NCI-H2029 (cell line): ENCODE results near the gene SMIM1.

Experiments
- DNase-seq: peaks from one replicate; lab custom pipeline; 2025; lab: John Stamatoyannopoulos, UW

SMIM1 gene

DNA sequence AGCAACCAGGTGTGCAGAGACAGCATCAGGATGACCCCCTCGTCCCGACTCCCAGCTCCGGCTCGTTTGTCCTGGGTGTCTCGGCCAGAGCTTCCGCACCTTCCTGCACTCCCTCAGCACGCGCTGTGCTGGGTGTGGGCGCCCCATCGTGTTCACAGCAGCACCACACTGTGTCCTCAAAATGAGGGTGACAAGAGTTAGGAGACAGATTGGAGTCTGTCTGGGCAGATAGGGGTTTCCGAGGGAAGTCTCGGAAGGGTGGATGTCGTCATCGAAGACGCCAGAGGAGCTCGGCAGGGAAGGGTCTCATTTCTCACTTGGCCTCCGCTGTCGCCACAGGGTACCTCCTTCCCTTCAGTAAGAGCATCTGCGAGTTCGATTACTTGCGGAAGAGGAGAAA, 16.2 kb upstream of the SMIM1 start:
- DNase-seq: no peak

DNA sequence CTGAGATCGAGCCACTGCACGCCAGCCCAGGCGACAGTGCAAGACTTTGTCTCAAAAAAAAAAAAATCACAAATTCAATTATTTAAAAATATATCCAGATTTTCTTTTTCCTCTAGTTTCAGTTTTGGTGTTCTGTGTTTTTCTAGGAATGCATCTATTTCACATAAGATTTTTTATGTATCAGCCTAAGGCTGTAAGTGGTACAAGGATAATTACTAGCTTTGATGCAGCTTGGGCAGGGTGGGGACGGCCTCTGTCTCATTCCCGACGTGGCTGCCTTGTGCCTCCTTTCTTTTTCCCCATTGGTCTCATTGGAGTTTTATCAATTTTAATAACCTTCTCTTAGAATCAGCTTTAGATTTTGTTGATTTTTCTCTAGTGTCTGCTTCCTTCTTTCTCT, 13.4 kb upstream of the SMIM1 start:
- DNase-seq: no peak

DNA sequence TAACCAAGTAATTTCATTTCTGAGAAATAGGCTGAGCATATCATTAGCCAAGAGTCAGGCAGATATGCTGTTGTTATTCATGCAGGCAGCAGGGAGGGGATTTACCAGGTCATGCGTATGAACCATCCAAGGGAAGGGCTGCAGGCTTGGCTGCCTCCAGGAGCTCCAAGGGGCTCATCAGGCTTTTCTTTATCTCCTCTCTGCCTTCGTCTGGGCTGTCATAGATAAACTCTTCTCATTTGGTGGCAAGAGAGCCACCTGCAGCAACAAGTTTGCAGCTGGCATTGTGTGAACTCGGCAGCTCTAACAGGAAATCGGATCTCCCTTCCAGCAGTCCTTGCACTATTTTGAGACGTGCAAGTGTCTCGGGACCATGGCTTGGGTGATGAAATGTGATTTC, 12.8 kb upstream of the SMIM1 start:
- DNase-seq: no peak

DNA sequence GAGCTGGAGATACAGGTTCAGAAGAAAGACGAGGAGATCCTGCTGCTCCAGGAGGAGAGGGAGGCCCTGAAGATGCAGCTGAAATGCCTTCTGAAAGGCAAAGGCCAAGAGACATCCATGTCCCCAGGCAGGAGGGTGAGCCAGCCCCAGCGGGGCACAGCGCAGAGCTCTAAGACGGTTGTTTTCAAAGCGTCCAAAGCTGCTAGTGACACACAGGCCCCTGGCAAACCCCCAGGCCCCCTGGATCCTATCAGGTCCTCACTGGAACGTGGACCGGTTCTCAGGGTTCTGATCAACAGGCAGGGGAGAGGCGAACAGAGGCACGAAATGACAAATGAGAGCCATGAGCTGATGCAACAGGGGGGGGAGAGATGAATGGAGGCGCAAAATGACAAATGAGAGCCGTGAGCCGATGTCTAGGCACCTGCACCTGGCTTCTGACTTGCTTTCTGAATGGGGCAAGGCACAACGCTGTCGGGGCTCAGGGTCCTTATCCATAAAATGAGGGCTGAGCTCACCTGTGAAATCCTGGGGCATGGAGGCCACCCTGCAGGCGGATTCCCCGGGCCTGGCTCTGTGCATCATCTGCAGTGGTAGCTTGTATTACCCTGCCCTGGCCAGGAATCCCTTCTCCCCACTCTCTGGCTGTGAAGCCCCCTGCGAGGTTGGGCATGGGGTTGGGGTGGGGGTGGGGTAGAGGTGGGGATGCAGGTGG, 11.1 kb upstream of the SMIM1 start:
- DNase-seq: no peak

DNA sequence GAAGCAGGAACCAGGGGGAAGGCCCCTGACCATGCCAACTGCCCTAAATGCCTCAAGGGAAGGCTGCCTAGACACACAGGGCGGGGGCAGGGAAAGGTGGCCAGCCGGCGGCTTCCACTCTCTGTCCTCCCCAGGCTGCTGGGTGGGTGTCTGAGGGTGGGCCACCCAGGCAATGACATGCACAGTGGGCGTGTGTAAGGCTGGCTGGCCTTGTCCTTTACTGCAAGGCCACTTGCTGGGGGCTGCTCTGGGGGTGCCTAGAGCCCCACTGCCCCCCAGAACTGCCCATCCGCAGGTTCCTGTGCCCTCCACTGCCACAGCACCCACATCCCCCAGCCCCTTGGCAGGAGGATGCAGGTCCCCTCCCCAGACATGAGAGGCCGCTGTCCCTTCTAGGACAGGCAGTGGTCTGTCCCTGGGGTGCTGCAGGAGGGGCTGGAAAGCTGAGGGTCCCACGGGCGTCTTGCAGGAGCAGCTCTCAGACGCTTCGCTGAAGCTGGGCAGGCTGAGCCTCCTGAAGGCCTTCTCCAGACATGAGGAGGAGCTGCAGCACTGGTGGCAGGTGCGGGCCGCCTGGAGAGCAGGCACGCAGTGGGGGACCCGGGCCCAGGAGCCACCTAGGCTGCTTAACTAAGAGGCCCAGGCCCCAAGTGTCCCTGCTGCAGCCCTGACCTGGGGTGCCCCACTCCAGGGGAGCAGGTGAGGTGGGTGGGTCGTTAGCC, 10.2 kb upstream of the SMIM1 start:
- no peak for DNase-seq

DNA sequence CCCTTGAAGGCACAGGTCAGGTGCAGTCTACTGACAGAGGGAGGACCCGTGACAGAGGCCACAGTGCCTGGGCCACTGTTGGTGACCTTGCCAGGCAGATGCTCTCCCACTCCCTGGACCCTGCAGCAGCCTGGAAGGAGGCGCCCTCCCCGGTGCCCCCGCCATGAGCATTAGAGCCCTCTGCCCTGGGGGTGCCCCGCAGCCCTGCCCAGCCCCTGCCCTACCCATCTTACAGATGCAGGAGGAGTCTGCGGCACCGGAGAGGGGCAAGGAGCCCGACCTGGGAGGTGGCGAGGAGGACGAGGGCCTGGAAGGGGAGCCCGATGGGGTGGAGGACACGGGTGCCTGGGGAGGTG, 9.7 kb upstream of the SMIM1 start:
- DNase-seq: no peak

DNA sequence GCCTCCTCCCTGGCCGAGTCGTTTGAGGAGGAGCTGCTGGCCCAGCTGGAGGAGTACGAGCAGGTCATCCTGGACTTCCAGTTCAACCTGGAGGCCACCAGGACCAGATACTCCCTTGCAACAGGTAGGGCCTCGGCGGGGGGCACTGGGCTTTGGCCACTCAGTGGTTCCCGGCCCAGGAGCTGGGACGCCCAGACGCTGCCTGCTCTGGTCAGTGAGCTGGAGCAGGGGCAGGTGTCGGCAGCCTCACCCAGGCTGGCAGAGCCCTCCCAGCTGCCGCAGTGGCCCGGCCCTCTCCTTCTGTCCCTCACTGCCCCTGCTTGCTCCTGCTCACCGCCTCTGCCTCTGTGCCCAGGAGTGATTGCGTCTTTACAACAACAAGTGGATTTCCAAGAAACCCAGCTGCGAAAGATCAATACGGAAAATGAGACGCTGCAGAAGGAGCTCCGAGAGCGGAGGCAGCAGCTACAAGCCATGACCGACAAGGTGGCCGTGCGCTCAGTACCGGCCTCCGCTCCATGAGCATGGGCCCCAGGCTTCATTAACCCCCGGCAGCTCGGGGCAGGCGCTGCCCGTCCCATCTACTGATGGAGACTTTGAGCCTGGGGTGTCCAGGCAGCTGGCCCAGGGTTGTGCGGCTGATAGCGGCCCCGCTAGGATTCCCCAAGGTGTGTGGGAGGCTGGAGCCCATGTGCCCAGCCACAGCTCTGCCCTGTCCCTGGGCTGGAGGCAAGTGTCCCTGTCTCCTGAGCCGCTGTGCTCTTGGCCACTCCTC, 9.0 kb upstream of the SMIM1 start:
- DNase-seq: no peak

DNA sequence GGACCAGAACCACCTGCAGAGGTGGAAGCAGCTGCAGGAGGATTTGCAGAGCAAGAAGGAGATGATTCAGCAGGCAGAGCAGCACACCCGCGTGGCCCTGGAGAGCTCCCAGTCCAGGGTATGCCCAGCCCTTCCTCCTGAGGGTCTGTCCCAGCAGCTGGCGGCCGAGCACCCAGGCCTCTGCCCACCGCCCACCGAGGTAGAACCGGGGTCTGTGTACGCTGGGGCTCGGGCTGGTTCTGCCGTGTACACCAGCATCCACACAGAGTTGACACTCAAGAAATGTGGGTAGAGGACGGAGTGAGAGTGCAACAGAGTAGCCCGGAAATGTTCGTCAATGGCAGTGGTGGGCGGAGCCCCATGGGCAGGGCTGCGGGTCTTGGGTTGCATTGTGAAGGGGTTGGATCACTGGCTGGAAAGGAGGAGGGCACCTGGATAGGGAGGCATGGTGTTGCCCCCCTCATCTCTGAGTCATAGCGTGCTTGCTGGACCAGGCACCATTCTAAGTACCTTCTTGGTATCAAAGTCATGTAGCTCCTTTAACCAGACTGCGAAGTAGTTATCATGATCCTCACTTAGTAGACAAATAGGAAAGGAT, 5.1 kb upstream of the SMIM1 start:
- DNase-seq: no peak

DNA sequence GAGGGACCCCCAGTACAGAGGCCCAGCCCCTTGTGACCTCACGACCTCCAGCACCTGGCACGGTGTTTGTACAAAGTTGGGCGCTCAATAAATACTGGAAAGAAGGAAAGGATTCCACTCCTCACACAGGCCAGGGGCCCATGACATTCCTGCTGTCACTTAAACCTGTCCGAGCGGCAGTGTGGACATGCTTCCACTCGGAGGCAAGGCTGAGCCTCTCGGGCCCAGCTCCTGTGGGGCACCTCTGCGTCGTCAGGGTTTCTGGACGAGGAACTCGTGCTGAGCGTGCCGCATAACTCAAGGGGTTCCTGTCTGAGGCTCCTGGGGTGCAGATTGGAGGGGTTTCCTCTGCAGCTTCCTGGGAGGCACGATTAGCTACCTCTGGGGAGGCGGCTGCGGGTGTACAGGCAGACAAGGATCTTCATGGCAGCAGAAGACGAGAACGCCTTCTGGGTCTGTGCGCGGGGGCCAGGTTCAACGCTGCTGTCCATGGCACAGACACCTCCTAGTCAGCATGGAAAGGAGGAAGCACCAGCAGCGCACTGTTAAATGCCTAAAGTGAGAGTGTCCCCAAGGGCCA, 3.6 kb upstream of the SMIM1 start:
- no peak for DNase-seq

DNA sequence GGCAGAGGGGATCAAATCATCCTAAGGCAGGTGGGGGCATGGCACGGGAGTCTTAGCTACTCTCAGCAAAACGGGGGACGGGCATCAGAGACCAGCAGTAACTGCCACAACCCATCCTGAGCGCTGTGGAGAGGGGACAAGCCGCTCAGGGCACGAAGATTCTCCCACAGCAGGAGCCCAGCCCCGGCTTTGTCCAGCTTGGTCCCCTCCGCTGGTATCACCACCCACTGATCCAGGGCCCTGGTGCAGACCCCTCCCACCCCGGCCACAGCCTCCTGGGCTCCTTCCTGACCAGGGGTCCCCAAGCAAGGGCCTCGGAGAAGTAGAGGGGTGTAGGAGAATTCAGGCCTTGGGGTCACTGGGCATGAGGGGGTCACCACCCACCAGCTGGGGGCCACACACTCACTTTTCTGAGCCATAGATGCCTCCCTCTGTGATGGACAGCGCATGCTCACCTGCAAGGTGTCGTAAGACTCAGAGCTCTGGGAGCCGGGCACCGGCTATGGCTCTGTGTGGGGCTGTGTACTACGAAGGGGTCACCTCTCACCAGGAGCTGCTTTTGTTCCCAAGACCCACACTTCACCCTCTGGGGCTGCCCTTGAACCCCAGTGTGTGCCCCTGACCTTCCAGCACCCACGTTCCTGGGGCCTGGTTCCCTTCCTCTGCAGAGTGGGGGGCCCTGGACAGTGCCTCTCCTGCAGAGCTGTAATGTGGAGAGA, 2.3 kb upstream of the SMIM1 start:
- DNase-seq: no peak

DNA sequence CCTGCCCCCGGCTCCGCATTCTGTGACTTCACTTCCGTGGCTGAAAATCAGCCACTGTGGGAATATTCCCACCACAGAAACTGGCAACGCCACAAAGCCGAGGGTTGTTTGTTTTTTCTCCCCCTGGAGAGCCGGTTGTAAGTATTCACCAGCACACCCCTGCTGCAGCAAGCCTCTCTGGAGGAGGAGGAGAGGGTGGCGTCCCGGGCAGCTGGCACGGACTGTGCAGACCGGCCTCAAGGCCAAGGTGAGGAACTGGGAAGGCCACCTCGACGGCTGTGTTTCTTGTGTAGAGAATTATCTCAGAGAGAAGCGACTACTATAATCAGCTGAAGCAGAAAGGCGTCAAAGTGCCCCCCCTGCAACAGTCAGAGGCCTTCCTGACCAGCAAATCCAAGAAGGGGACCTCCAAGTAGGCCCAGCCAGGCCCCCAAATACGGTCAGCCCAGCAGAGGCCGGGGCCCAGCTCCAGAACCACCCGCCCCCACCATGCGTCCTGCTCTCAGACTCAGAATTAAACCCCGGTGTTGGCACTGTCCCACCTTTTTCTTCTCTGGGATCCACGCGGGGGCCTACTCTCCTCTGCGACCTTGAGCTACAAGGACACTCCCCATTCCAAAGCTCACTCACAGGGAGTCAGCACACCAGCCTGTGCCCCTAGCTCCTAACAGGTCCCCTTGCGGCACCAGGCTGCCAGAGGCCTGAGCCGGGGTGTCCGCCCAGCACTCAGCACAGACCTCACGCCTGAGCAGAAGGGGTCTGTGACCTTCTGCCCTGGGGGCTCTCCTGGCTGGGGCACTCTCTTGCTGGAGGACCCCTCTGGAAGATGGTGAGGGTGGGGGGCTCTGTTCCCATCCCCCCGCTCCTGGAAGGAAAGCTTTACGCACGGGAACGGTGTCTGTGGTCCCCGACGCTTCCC, 1.2 kb upstream of the SMIM1 start:
- no peak for DNase-seq

DNA sequence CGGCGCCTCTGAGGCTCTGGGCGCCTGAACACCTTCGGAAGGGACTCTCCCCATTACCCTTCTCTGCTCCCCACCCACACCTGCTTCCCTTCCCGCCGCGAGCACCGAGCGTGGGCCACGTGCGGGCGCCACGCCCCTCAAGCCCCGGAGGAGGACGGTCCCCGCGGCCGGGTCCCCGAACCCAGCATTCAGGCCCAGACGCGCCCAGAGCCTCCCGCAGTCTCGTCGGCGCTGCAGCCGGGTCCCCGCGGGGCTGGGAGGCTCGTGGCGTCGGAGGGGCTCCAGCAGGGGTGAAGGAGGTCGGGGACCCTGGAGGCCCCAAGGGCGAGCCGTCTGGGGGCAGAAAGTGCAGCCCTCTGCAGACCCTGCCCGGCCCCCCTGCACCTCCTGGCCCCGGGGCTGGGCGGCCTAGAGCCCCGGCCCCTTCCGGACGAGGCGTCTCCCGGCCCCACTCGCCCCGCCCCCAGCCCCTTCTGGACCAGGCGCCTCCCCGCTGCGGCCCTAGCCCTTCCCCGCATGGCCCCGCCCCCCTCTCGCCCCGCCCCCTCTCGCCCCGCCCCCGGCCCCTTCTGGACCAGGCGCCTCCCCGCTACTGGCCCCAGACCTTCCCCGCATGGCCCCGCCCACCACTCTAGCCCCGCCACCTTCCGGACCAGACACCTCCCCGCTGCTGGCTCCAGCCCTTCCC, 378 bp upstream of the SMIM1 start:
- no peak for DNase-seq

DNA sequence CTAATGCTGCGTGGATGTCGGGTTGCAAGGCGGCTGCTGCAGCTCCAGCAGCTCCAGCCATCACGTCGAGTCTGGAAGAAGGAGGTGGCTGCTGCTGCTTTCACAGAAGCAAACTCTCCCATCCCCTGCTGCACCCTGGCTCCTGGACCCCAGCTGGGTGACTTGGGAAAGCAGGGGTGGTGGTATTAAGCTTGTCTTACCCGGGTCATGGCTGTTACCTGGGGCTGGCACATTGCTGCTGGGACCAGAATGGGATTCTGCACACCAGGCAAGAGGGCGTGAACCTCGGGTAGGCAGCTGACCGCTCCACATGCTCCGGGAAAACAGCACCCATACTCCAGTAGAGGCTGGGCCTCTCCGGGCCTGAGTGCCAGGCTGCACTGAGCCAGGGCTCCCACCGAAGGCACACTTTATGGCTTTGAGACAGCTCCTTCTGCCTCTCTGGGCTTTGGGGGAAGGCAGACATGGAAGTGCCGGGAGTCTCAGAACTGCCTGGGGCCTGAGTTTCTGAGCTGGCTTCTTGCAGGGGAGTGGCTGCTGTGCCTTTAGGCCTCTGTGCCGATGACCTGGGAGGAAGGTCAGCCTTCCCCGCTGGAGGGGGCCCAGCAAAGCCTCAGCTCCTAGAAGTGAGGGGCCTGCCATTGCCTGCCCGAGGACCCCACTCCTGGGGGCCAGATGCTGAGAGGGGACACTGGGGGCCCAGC, 1.2 kb downstream of the SMIM1 start:
- no peak for DNase-seq

DNA sequence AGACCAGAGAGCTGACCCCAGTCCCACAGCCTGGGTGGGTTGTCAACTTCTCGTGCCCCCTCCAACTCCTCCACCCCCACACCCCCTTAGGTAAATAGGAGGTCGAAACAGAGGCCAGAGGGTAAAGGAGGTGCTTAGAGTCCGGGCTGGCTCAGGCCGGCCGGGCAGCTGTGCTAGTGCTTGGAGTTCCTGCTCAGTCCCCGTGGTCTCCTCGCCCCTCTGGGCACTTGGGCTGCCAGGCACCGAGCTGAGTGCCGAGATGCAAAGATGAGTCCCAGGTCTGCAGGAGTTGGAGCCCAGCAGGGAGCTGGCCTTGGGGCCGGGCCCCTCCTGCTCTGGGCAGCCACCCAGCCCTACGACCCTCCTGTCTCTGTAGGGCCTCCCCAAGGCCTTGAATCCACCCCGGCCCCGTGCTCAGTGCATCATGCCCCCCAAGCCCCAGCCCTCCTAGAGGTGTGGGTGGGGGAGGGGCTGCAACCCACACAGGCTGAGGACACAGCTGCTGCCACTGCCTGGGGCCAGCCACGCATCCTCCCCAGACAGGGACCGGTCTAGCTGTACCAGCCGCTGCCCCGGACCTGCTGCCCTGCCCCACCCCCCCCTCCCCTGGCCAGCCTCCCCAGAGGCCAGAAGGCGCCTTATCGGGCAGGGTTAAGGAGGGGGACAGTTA, 1.9 kb downstream of the SMIM1 start:
- DNase-seq: no peak

DNA sequence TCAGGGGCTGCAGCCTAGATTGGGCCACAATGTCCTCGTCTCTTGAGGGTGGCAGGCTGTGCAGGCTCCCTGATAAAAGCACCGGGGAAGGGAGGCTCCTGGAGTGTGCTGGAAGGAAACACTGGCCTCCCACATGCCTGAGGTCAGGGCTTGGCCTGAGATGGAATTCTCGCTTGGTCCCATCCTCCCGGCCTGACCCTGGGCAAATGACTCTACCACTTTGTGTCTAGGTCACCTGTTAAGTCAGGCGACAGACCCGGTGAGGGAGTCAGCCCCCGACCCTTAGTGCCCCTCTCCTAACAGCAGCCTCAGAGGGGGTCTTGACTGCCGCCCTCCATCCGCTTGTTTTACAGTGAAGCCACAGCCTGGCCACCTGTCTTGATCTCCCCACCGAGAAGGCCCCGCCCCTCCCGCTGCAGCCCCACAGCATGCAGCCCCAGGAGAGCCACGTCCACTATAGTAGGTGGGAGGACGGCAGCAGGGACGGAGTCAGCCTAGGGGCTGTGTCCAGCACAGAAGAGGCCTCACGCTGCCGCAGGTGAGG, 2.5 kb downstream of the SMIM1 start:
- DNase-seq: no peak

DNA sequence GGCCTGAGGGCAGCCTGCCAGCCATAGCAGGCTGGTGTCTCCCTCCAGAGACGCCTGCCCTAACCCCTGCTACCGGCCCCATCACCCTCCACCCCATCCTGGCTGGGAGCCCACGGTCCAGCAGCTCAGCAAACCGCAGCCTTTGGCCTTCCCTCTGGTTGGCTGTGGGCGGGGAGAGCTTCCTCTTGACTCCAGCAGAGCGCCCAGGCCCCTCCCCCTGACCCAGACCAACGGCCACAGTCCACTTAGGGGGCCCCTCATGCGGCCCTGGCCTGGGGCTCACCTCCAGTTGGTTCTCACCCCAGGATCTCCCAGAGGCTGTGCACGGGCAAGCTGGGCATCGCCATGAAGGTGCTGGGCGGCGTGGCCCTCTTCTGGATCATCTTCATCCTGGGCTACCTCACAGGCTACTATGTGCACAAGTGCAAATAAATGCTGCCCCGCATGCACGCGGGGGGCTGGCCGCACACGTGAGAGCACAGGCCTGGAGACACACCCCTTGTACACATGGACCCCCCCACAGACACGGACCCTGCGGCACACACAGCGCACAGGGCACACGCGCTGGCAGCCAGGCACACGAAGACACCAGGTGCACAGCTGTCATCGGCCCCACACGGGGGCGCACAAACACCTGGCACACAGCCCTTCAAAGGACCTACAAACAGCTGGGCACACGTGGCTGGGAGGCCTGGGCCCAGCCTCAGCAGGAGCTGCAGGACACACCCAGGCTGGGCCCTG, 3.1 kb downstream of the SMIM1 start:
- no peak for DNase-seq

DNA sequence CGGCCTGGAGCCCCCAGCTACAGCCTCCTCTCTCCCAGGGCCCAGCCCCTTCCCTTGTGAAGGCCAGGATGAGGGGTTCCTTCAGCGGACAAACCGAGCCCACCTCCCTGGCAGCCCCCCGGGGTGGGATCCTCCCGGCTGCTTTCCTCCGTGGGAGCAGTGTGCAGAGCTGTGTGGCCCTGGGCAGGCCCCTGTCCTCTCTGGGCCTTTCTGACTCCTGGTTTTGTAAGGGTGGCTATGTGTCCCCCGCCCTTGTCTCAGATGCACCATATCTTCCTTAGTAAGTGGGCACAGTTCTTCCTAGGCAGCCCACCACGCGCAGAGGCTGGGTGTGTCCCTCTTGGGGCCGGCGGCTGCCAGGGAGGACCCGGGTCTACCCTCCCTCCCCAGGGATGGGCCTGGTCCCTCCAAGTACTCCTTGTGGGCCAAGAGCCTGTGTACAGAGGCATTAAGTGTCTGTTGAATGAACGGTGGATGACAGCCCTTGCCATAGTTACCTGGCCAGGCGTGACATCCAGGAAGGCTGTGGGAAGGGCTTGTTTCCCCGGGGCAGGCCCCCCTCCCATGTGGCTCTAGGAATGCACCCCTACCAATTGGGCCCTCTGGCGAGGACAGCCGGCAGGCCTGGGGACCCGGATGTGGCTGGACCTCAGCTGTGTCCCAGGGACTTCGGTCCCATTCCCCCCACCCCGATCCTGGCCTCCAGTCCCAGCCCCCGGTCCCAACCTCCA, 3.8 kb downstream of the SMIM1 start:
- no peak for DNase-seq
